Fibroblast of peridontal ligament (primary cell): Measurements from ENCODE around the gene NOG.

Experiments used
- DNase-seq: peaks from one replicate; pipeline ENCODE4 v3.0.0-alpha.2; 2010; ENCODE audit errors: extremely low read depth

Gene NOG

DNA sequence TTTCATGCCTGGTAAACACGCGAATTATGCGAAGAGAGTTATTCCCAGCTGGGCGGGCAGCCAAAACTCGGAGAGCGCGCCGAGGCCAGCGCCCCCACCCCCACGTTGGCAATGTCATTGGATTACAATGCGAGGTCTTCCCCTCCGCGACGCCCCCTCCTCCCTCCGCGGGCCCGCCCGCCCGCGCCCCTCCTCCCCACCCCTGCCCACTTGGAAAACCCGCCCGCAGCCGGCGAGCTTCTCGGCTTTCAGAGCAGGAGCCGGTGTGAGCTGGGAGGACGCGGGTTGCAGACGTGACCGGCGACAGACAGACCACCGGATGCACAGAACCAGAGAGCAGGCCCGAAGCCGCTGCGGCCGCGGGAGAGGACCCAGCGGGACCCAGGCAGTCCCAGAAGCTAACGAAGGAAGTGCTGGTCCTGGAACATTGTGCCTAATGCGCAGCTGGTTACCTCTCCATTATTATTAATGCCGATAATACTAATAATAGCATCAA is 4.0 kb downstream of the NOG start:
- DNase-seq, result no peak

- no peak for DNase-seq
These were observed 5.0 kb downstream of the NOG start for GRCh38 chr17:56598466-56598865.

DNA sequence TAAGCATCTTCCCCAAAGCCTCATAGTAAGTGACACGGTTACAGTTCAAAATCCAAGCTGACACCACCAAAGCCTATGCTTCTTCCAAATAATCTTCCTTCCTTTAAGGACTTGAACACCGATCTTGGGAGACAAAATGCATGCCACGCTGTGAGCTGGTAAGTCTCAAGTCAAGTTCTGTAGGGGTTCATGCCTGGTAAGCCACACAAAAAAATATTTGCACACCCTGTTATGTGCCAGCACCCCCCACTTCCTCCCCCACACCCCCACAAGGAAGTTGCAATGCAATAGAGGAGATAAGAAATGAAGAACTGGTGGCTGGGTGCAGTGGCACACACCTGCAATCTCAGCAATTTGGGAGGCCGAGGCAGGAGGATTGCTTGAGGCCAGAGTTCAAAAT is 5.6 kb downstream of the NOG start:
- no peak for DNase-seq

DNA sequence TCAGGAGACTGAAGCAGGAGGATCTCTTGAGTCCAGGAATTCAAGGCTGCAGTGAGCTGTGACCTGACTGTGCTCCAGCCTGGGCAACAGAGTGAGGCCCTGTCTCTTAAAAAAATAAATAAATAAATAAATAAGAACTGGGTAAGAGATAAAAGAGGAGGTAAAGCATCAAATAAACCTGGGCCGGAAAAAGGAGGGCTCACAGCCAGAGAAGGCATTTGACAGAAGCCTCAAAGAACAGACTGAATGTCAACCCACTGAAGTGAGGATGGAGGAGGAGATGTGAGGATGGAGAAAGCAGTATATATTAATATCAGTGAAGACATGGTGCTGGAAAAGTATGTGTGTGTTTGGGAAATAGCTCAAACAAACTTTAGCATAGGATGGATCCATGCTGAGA is 6.1 kb downstream of the NOG start:
- DNase-seq, result no peak

- DNase-seq, result no peak
These were observed 6.8 kb downstream of the NOG start for GRCh38 chr17:56600256-56600655.

- no peak for DNase-seq
These were observed 8.1 kb downstream of the NOG start for GRCh38 chr17:56601591-56601990.

DNA sequence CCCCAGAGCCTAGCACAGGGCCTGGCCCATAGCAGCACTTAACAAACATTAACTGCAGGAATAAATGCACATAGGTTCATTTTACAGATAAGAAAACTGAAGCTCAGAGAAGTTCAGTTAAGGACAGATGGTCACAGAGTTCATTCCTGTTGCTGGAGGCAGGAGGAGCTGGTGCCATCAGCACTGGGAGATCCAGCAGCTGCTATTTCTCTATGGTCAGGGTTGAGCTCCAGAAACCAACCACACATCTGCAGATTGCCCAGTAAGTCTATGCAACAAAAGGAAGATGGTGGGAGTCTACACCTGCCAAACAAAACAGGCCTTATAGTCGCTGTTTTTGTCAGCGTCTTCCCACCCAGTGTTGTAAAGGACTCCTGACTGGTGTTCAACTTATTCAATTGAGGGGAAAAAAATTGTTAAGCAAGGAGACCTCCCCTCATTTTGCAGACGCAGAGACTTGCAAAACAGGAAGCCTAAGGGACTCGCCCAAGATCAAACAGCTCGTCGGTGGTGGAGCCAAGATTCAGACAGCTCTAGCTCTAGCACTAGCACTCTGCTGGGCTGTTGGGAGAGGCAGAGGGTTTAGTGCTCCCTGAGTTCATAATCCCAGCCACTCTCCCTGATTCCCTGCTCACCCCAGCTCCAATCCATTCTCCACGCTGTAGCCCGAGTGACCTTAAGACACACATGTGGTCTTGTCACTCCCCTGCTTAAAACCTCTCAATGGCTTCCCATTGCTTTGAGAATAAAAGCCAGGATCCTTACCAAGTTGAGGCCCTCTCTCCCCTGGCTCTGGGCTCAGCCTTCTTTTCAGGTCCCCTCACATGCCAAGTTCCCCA is 9.0 kb downstream of the NOG start:
- no peak for DNase-seq

DNA sequence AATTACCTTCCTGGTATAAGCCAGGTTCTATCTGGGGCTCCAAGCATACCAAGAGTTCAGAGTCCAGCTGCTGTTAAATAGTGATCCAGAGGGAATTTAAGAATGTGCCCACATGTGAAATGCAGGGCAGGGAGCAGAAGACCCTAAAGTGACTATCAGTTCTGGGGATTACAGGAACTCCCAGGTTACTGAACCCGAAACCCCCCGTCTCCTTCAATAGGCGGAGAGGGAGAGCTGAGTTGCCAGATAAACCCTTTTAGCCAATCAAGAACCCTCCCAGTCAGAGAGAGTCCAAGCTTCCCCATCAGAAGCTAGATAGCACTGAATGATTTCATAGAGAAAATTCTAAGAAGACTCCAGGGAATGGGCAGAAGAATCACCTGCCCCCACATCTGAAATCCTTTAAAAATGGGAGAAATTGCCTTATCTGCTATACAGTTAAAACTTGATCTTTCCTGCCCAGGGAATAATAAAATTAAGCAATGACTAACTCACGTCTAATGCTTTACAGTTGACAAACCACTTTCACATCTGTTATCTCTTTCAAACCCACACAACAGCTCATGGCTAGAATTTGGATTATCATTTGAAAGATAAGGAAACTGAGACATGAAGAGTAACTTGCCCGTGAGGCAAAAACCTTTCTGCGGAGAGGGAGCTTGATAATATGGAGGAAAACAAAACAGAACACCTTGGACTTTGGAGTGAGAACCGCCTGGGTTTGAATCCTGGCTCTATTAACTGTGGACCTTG is 10.2 kb downstream of the NOG start:
- DNase-seq, result no peak

GRCh38 chr17:56604691-56605290 is 11.3 kb downstream of the NOG start:
- DNase-seq, result no peak

GRCh38 chr17:56608944-56609343 is 15.4 kb downstream of the NOG start:
- DNase-seq, result no peak

DNA sequence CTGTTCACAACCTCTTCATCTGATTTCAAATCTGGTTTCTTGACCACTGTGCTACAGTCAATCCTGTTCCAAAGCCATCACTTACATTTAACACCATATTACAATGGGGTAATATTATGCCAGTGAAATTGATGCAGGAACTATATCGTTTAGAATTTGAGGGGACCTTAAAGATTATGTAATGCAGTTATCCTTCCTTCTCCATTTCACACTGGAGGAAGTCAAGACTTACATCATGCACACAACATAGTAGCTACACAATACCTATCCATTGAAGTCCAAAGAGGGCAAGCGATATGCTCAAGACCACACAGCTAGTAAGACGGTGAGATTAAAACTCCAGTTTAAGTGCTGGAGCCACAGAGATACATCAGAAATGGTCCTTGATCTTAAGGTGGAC is 16.8 kb downstream of the NOG start:
- DNase-seq, result no peak

GRCh38 chr17:56613131-56613530 is 19.6 kb downstream of the NOG start:
- DNase-seq, result no peak

DNA sequence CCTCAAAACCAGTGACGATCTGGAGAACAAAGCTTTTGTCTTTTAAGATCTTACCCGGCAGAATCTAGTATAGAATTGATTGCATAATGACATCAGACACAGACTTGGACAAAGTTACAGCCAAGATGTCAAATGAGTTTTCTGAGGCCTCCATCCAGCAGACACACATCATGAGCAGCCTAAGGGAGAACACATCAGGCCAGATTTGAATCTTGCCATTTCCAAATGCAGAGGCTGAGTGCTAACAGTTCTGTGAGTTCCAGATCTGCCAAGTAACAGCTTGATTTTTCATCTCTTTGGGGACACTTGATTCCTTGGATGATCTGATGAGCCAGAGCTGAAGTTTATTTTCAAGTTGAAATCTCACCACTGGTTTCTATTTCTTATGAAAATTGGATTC is 21.0 kb downstream of the NOG start:
- no peak for DNase-seq

DNA sequence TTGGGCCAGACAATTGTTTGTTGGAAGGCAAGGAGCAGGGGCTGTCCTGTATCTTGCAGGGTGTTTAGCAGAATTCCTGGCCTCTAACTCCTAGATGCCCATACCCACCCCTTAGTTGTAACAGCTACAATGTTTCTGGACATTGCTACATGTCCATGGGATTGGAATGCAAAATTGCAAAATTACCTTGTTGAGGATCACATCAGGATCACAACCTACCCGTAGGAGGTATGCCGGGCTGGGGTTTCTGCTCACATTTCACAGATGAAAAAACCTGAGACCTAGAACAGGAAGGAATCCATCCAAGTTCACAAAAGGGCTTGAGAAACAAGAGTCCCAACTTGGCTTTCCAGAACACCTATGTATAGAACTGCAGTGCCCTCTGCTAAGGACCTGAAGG is 22.7 kb downstream of the NOG start:
- no peak for DNase-seq

- DNase-seq, result no peak
These were observed 29.9 kb downstream of the NOG start for GRCh38 chr17:56623383-56623782.

- DNase-seq, result no peak
These were observed 30.8 kb downstream of the NOG start for GRCh38 chr17:56624309-56624708.

DNA sequence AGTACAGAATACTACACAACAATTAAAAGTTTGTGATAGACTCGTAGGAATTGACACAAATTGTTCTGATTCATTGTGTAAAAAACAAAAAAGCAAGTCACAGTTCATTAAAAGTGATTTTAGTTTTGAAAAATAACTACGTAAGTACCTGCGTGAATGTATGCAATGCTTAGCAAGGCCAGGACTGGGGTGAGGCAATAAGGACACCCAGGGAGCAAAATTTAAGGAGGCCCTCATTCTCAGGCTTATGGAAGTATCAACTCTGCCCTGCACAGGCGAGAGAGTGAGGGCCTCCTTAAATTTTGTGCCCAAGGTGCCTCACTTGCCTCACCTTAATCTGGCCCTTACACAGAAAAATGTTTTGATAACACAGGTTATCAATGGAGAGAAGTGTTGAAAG is 31.4 kb downstream of the NOG start:
- no peak for DNase-seq

DNA sequence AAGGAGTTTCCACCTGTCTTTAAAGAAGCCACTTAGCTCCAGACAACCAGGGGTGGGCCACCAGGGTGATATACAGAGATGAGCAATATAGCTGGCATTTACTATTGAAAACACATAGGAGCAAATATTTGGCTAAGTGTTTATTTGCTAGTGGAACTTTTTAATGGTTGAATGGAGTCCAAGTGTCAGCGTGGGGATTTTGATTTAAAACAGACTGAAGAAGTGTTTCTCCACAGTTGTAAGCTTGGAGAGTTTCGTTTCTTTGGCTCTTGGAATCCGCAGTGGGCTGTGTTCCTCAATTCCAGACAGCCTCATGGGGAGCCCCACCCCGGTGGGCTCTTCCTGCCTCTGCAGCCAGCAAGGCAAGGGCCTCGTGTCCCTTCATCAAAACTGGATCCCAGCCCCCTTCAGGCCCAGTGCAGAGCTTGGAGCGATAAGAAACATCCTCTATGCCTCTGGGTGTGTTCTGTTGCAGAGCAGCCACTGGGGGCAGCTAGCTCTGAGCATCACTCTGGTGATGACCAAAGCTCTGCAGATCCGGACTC is 36.1 kb downstream of the NOG start:
- no peak for DNase-seq

GRCh38 chr17:56630202-56630601 is 36.7 kb downstream of the NOG start:
- DNase-seq, result no peak

GRCh38 chr17:56633681-56634080 is 40.2 kb downstream of the NOG start:
- DNase-seq, result no peak

DNA sequence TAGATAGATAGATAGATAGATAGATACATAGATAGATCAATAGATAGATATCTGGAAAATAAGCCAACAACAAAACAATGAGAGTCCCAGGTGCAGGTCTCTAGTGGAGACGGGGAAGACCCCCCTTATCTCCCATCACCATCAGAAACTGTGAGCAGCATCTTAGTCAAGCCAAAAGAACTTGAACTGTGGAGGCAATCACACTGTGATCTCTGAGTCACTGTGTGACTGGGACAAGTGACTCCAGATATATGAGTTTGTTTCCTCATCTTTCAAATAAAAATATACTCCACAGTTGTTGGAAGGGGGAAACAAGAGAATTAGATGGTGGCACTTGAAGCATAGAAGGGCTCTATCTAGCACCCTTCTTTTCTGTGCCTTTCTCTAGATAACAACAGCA is 42.1 kb downstream of the NOG start:
- DNase-seq, result no peak

DNA sequence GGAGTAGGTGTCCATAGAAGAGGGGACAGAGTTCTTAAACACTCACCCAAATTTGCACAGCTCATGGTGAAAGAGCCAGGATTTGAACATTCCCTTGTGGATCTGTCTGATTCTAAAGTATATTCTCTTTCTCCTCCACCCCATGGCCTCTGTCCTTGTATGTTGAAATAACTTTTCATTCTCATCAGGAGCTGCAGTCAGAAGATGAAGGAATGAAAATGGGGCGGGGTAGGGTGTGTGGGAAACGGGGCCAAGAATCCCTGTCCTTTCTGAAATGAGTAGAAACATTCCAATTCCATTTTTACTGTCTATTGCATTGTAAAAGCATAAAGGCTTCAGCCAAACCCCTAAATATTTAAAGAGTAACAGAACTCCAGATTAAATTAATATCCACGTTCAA is 42.8 kb downstream of the NOG start:
- no peak for DNase-seq
